ENCODE results near the gene GPRC5C. TPM values are rescaled to one million over a fixed set of nuclear protein-coding genes. Genes with fewer than 3 reads are reported as not detected.

Gene GPRC5C
- total and polyA plus RNA-seq, 2 donors (not counting 3 experiments of a cell fraction or from before 2014, with no cell fraction given), result not detected

DNA sequence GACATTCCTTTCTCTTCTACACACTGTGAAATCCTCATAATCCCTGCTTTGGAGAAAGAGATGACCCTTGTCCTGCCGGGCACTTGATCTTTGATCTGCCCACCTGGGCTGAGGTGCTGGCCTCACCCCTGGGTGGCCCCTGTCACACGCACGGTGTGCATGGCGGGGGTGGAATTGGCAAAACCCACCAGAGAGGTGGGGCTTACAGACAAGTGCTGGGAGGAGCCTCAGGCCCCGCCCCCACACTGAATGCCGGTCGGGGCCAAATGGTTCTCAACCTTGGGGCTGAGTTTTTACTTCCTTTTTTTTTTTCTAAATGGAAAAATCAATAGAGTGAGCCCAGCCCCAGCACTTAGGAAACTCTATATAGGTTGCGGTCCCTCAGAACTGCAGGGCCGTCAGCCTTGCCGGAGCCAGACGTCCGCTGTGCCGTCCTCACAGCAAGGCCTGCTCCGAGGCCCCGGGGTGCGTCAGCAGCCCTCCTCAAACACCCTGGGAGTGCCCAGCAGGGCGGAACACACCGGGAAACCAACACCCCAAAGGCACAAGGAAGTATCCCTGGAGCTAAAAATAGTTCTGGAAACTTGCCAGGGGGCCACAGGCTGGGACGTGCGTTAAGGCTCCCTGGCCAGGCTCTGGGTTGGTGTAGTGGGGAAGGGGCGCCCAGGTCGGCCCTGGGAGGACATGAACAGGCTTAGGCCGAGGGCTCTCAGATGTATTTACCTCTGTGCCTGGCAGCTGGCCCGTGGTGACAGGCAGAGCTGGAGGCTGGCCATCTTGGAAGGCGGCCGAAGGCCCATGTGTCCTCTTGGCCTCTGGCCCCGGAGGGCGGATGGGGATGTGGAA, 11.0 kb downstream of the GPRC5C start:
- no peaks in the 10 kb centered on the region for H4K20me1 ChIP-seq (replicated peaks; ENCODE audit: control insufficient read depth, extremely low read depth, insufficient read depth, low read length)
- no peaks in the 10 kb centered on the region for H3K36me3 ChIP-seq (ENCODE audit: control insufficient read depth in 2 of 2, extremely low read depth in 1 of 2, insufficient read depth in 2 of 2, low read length in 2 of 2)
- dilution Hi-C loops (cut with MboI; ENCODE audit: extremely low pct_ligation_motif_present, low sequenced_read_pairs), result no loop called here
- H2AFZ ChIP-seq (ENCODE audit: low read depth, low read length), result no peak overlapping the region
- no peaks in the 10 kb centered on the region for H3K9me1 ChIP-seq (replicated peaks; ENCODE audit: control insufficient read depth, extremely low read depth, insufficient read depth, low read length)
- H3K79me2 ChIP-seq (ENCODE audit: control insufficient read depth, insufficient read depth, low read length), result no peaks in the 10 kb centered on the region
- TF ChIP-seq, protein P1, sequence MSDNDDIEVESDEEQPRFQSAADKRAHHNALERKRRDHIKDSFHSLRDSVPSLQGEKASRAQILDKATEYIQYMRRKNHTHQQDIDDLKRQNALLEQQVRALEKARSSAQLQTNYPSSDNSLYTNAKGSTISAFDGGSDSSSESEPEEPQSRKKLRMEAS (IDR thresholded peaks at IDR 0.05; ENCODE audit: insufficient read depth, insufficient read length), result no peak
- TF ChIP-seq FOS (IDR thresholded peaks at IDR 0.05; ENCODE audit: borderline replicate concordance, insufficient read depth, low read length), result no peak
- no peak for TF ChIP-seq EZH2 (IDR thresholded peaks at IDR 0.05; ENCODE audit: borderline replicate concordance, low read depth, low read length, severe bottlenecking)
- TF ChIP-seq POLR2A (IDR thresholded peaks at IDR 0.05; ENCODE audit: low read depth, low read length), result no peak
- no peak for TF ChIP-seq JUN (IDR thresholded peaks at IDR 0.05; ENCODE audit: borderline replicate concordance, insufficient read depth, insufficient read length, low read depth)
- TF ChIP-seq MYC (IDR thresholded peaks at IDR 0.05; ENCODE audit: low read depth, low read length), result no peak
- no peak for TF ChIP-seq POLR2AphosphoS5 (IDR thresholded peaks at IDR 0.05; ENCODE audit: insufficient read depth, low read depth, low read length)
- TF ChIP-seq, protein P2, sequence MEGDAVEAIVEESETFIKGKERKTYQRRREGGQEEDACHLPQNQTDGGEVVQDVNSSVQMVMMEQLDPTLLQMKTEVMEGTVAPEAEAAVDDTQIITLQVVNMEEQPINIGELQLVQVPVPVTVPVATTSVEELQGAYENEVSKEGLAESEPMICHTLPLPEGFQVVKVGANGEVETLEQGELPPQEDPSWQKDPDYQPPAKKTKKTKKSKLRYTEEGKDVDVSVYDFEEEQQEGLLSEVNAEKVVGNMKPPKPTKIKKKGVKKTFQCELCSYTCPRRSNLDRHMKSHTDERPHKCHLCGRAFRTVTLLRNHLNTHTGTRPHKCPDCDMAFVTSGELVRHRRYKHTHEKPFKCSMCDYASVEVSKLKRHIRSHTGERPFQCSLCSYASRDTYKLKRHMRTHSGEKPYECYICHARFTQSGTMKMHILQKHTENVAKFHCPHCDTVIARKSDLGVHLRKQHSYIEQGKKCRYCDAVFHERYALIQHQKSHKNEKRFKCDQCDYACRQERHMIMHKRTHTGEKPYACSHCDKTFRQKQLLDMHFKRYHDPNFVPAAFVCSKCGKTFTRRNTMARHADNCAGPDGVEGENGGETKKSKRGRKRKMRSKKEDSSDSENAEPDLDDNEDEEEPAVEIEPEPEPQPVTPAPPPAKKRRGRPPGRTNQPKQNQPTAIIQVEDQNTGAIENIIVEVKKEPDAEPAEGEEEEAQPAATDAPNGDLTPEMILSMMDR (IDR thresholded peaks at IDR 0.05; ENCODE audit: extremely low read depth in 1 of 2, insufficient read depth in 1 of 2, low read depth in 1 of 2, low read length in 2 of 2), result no peak
- no peak for TF ChIP-seq GATA2 (IDR thresholded peaks at IDR 0.05; ENCODE audit: insufficient read depth, insufficient read length, low read depth, low read length)
- DNase-seq (ENCODE audit: low read depth, low spot score), result no peak
- ChIA-PET POLR2A (no interaction called here), CTCF (no interaction called here)
- H3K27ac ChIP-seq (ENCODE audit: insufficient read depth, low read depth, low read length), result no peak overlapping the region
- intact Hi-C loops (cut with micrococcal nuclease), result no loop called here
- no peaks in the 10 kb centered on the region for H3K4me1 ChIP-seq (ENCODE audit: control insufficient read depth, extremely low read depth, insufficient read depth, low read length)
- no peaks in the 10 kb centered on the region for H3K27me3 ChIP-seq (ENCODE audit: control insufficient read depth in 2 of 2, insufficient read depth in 2 of 2, low read length in 2 of 2)
- H3K4me2 ChIP-seq (ENCODE audit: insufficient read depth, low read length), result no peak overlapping the region
- H3K4me3 ChIP-seq (replicated peaks in 1 of 3; ENCODE audit: insufficient read depth in 1 of 3, low read depth in 1 of 3, low read length in 3 of 3), result no peak overlapping the region
- no peaks in the 10 kb centered on the region for H3K9me3 ChIP-seq (replicated peaks; ENCODE audit: control insufficient read depth, insufficient read depth, low read length)
- no TSS peak for BruUV-seq (replicated peaks)
- no peak overlapping the region for H3K9ac ChIP-seq (replicated peaks; ENCODE audit: extremely low read depth, insufficient read depth, low read length)
- FAIRE-seq, result no peak
